Upper lobe of right lung (tissue), 1 donor: ENCODE results near the gene PLXNA2. TPM values are rescaled to one million over a fixed set of nuclear protein-coding genes. Genes with fewer than 3 reads are reported as not detected.

Experiments used
- ATAC-seq: fragments of 200-7000 bp; cut with Tn5 transposase; one replicate; pipeline ENCODE4 v1.9.1; 2020; ENCODE audit warnings: mild to moderate bottlenecking, moderate library complexity
- DNase-seq: peaks from one replicate; pipeline ENCODE4 v3.0.0-alpha.2; 2020
- H3K27ac ChIP-seq: fragments of 200-600 bp; one replicate; pipeline ENCODE4 v1.8.0; 2022
- H3K27me3 ChIP-seq: fragments of 200-600 bp; one replicate; pipeline ENCODE4 v1.8.0; 2022; ENCODE audit warnings: mild to moderate bottlenecking
- H3K36me3 ChIP-seq: fragments of 200-600 bp; one replicate; pipeline ENCODE4 v1.8.0; 2022
- H3K4me1 ChIP-seq: fragments of 200-600 bp; one replicate; pipeline ENCODE4 v1.8.0; 2022
- H3K4me3 ChIP-seq: fragments of 200-600 bp; one replicate; pipeline ENCODE4 v1.8.0; 2022; ENCODE audit warnings: mild to moderate bottlenecking
- H3K9me3 ChIP-seq: fragments of 200-600 bp; one replicate; pipeline ENCODE4 v1.8.0; 2022
- CTCF ChIP-seq: fragments of 200-600 bp; IDR thresholded peaks from one replicate; pipeline ENCODE4 v1.8.0; 2022; ENCODE audit warnings: antibody characterized with exemption
- intact Hi-C: fragments of 100-400 bp; cut with DNase I; formaldehyde crosslinking; loops from one replicate; pipeline ENCODE4 v1.11.0; 2022
- total RNA-seq: library from RNA; stranded (reverse); fragmentation: NEBNext Ultra II Directional; extraction: Animal tissue kit (Norgen Biotek cat#: 25700); gene quantifications from one replicate; pipeline ENCODE4 v1.2.1, GENCODE V29; 2021
- donor health status: DM: no; HTN: yes; CAD: no; lungs with severe emphysema.

PLXNA2 gene
- total RNA-seq, 1 donor from 2014 or later = 98.5 TPM

- no peak overlapping the region for H3K27ac ChIP-seq
Observed at GRCh38 chr1:208135354-208135753, 108.8 kb downstream of the PLXNA2 start.

DNA sequence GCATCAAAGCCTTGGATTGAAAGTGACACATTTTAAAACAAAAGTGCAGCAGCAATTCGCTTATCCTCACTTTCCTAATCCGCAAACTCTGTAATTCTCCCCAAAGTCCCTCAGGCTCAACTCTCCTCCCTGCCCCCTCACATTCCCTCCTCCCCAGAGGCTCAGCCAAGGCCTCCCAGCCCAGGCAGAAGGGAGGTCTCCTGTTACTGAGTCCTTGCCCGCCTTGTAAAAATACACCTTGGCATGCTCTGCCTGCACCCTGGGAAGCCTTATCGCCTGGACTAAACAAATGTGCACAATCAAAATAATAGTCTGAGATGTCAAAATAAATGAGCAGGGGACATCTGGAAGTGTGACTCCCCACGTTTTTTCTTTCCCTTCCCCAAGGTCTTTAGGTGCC, 109.7 kb downstream of the PLXNA2 start:
- Histone ChIP-seq H3K27me3 (no peaks in the 10 kb centered on the region), H3K27ac (no peak overlapping the region), H3K9me3 (no peaks in the 10 kb centered on the region), H3K4me1 (no peaks in the 10 kb centered on the region), H3K4me3 (no peak overlapping the region), H3K36me3 (no peaks in the 10 kb centered on the region)
- ATAC-seq (no peak), DNase-seq (no peak)
- intact Hi-C loops = loop anchor here (10.0 kb wide), 1 partner anchor 110 kb away; the partner anchor contains the start of gene PLXNA2
- no peak for TF ChIP-seq CTCF

More at GRCh38 chr1:208135354-208135753, 108.8 kb downstream of the PLXNA2 start:
- no peak for TF ChIP-seq CTCF
- H3K9me3 ChIP-seq = no peaks in the 10 kb centered on the region
- H3K4me1 ChIP-seq = no peaks in the 10 kb centered on the region
- H3K4me3 ChIP-seq = no peak overlapping the region
- intact Hi-C loops = loop anchor here (10.0 kb wide), 1 partner anchor 109 kb away; the partner anchor contains the start of gene PLXNA2
- no peaks in the 10 kb centered on the region for H3K27me3 ChIP-seq
- DNase-seq (no peak), ATAC-seq (peak; percentile 39)
- H3K36me3 ChIP-seq = peaks cover under 1% of the 10 kb centered on the region

GRCh38 chr1:208133355-208133754, 110.8 kb downstream of the PLXNA2 start:
- TF ChIP-seq CTCF = no peak
- Histone ChIP-seq H3K9me3 (no peaks in the 10 kb centered on the region), H3K27ac (no peak overlapping the region), H3K4me1 (no peaks in the 10 kb centered on the region), H3K36me3 (no peaks in the 10 kb centered on the region), H3K4me3 (no peak overlapping the region), H3K27me3 (no peaks in the 10 kb centered on the region)
- intact Hi-C loops = loop anchor here (10.0 kb wide), 1 partner anchor 111 kb away; the partner anchor contains the start of gene PLXNA2
- DNase-seq (no peak), ATAC-seq (no peak)

GRCh38 chr1:208132287-208132882, 111.8 kb downstream of the PLXNA2 start:
- ATAC-seq (peak; percentile 96), DNase-seq (peak; percentile 92)
- Histone ChIP-seq H3K4me1 (no peaks in the 10 kb centered on the region), H3K27me3 (no peaks in the 10 kb centered on the region), H3K4me3 (no peak overlapping the region), H3K27ac (no peak overlapping the region), H3K9me3 (no peaks in the 10 kb centered on the region), H3K36me3 (no peaks in the 10 kb centered on the region)
- intact Hi-C loops = loop anchor here (10.0 kb wide), 1 partner anchor 112 kb away; the partner anchor contains the start of gene PLXNA2
- TF ChIP-seq CTCF = peak; percentile 86

GRCh38 chr1:208131621-208132286, 112.4 kb downstream of the PLXNA2 start:
- H3K27ac ChIP-seq = no peak overlapping the region
- no peak for TF ChIP-seq CTCF
- no peak overlapping the region for H3K4me3 ChIP-seq
- no peaks in the 10 kb centered on the region for H3K27me3 ChIP-seq
- no peaks in the 10 kb centered on the region for H3K4me1 ChIP-seq
- no peaks in the 10 kb centered on the region for H3K36me3 ChIP-seq
- ATAC-seq (no peak), DNase-seq (no peak)
- intact Hi-C loops = loop anchor here (10.0 kb wide), 1 partner anchor 113 kb away; the partner anchor contains the start of gene PLXNA2
- H3K9me3 ChIP-seq = no peaks in the 10 kb centered on the region
